Stomach (tissue), 4 donors: ENCODE measurements around the gene PEMT.
A peak's percentile ranks its signal among the peaks of the same experiment; 100 is the strongest.

Source experiments
- EP300 ChIP-seq: sonication (generic); formaldehyde crosslinking; IDR thresholded peaks from one replicate; pipeline ENCODE4 v1.6.1; 2017; ENCODE audit warnings: antibody characterized with exemption
- POLR2A ChIP-seq, 4 donors: fragments of 450-650 bp; IDR thresholded peaks; one replicate each; pipeline ENCODE4 v1.6.1; 2016; ENCODE audit warnings: antibody characterized with exemption in 4 of 4, control low read depth in 2 of 4, mild to moderate bottlenecking in 1 of 4, moderate library complexity in 1 of 4
- TF ChIP-seq, protein P1 (sequence below), 7 experiments: fragments of 450-650 bp in 4 of 7; fragments of 200-600 bp in 3 of 7; sonication (generic) in 3 of 7; IDR thresholded peaks; one replicate each; pipeline ENCODE4 v1.5.1; 2016 to 2019; ENCODE audit warnings: antibody characterized with exemption in 7 of 7, control low read depth in 2 of 7, mild to moderate bottlenecking in 1 of 7

DNA sequence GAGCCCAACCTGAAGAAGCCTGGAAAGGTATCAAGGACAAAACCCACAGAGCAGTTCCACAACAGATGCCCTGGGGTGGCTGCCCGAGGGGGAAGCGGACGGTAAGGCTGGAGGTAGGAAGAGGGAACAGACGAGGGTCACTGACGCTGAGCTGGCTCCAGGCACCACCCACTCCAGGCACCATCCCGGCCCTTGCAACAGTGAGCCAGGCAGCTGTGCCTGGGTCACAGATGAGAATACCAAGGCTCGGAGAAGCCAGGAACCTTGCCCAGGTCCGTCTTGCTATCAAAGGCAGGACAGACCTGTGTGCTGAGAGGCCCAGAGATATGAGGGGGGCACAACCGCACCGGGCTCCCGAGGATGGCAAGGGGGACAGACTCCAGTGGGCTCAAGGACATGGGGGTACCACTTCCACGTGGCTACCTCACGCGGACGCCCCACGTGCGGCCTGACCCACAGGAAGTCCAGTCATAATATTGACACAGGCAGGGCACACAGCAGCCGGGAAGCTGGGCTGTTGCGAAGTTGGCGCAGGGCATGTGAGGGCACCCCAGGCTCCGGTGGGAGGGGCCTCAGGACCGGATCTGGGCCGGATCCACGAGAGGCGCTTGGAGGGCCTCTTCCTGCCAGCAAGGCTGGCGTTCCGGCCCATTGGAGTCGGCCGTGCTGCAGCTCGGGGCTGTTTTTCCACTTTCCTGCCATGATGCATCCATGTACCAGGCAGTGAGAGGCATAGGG, 29.9 kb downstream of the PEMT start:
- no peak for TF ChIP-seq EP300
- TF ChIP-seq, protein P1, sequence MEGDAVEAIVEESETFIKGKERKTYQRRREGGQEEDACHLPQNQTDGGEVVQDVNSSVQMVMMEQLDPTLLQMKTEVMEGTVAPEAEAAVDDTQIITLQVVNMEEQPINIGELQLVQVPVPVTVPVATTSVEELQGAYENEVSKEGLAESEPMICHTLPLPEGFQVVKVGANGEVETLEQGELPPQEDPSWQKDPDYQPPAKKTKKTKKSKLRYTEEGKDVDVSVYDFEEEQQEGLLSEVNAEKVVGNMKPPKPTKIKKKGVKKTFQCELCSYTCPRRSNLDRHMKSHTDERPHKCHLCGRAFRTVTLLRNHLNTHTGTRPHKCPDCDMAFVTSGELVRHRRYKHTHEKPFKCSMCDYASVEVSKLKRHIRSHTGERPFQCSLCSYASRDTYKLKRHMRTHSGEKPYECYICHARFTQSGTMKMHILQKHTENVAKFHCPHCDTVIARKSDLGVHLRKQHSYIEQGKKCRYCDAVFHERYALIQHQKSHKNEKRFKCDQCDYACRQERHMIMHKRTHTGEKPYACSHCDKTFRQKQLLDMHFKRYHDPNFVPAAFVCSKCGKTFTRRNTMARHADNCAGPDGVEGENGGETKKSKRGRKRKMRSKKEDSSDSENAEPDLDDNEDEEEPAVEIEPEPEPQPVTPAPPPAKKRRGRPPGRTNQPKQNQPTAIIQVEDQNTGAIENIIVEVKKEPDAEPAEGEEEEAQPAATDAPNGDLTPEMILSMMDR (IDR thresholded peaks at IDR 0.05) = no peak
- peak in 1 of 4 donors; percentile 37 for TF ChIP-seq POLR2A (IDR thresholded peaks at IDR 0.05)
